ENCODE results near the gene BTNL3.

BTNL3 gene

DNA sequence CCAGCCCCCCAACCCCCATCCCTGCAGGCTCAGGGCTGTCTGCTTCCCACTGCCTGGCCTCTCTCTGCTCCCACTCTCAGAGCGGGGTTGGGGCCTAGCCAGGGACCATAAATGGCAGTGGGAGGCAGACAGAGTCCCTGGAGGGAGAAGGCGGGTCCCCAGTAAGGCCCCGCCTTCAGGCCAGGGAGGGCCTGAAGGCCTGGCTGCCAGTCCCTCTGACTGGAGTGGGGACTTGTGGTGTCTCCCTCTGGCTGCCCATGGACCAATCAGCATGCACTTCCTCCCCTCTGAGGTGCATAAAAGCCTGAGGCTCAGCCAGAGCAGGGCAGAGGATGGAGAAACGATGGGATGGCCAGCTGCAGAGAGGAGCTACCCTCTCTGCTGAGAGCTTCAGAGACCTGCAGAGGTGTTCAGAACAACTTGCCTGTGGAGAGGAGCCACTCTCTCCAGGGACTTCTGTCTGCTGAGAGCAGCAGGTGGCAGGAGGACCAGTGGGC is 48.8 kb downstream of the BTNL3 start:
- H3K9me3 ChIP-seq (ENCODE audit: insufficient read depth, low read length) = no peaks in the 10 kb centered on the region
- TF ChIP-seq, protein P1, sequence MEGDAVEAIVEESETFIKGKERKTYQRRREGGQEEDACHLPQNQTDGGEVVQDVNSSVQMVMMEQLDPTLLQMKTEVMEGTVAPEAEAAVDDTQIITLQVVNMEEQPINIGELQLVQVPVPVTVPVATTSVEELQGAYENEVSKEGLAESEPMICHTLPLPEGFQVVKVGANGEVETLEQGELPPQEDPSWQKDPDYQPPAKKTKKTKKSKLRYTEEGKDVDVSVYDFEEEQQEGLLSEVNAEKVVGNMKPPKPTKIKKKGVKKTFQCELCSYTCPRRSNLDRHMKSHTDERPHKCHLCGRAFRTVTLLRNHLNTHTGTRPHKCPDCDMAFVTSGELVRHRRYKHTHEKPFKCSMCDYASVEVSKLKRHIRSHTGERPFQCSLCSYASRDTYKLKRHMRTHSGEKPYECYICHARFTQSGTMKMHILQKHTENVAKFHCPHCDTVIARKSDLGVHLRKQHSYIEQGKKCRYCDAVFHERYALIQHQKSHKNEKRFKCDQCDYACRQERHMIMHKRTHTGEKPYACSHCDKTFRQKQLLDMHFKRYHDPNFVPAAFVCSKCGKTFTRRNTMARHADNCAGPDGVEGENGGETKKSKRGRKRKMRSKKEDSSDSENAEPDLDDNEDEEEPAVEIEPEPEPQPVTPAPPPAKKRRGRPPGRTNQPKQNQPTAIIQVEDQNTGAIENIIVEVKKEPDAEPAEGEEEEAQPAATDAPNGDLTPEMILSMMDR (IDR thresholded peaks at IDR 0.05; ENCODE audit: low read depth, low read length) = no peak
- no peak for TF ChIP-seq EZH2phosphoT487 (IDR thresholded peaks at IDR 0.05; ENCODE audit: low read depth)

DNA sequence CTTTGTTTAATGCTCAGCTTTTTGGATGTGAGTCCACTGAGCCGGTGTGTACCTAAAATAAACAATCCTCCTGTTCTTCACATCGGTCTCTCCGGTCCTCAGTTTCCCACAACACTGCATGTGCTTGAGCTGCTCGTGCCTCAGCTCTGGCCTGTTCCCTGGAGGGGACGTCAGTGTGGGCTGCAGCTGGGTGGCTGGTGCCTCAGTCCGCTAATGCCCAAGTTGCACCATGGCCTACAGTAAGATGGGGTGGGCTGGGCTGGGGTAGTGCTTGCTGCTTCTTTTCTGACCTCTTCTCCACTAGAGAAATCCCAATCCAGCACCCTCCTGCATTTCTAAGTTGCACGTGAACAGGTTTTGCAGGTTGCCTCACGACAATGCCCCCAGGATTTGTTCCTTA is 50.8 kb downstream of the BTNL3 start:
- H2AFZ ChIP-seq (ENCODE audit: low read depth, low read length) = no peak overlapping the region
- H4K20me1 ChIP-seq (ENCODE audit: insufficient read depth, low read length) = no peaks in the 10 kb centered on the region
- no peak overlapping the region for H3K4me3 ChIP-seq (ENCODE audit: low read length)
- H3K4me1 ChIP-seq (ENCODE audit: low read length) = no peaks in the 10 kb centered on the region
- H3K9me3 ChIP-seq (ENCODE audit: insufficient read depth, low read length) = no peaks in the 10 kb centered on the region
- TF ChIP-seq, protein P1 (IDR thresholded peaks at IDR 0.05; ENCODE audit: low read depth, low read length) = no peak
- TF ChIP-seq EZH2phosphoT487 (IDR thresholded peaks at IDR 0.05; ENCODE audit: low read depth) = no peak
- no peaks in the 10 kb centered on the region for H3K36me3 ChIP-seq (replicated peaks; ENCODE audit: low read depth, low read length)
- no peaks in the 10 kb centered on the region for H3K79me2 ChIP-seq (ENCODE audit: low read length)
- no peak overlapping the region for H3K4me2 ChIP-seq (ENCODE audit: low read length)
- H3K27me3 ChIP-seq (ENCODE audit: low read depth, low read length) = peaks cover 14% of the 10 kb centered on the region
- no peak overlapping the region for H3K9ac ChIP-seq (ENCODE audit: low read length)
- no peak overlapping the region for H3K27ac ChIP-seq (ENCODE audit: low read length)

More for the DNA sequence above, 48.8 kb downstream of the BTNL3 start:
- Histone ChIP-seq H3K9ac (ENCODE audit: low read length) (no peak overlapping the region), H3K4me1 (ENCODE audit: low read length) (no peaks in the 10 kb centered on the region), H2AFZ (ENCODE audit: low read depth, low read length) (no peak overlapping the region), H3K36me3 (replicated peaks; ENCODE audit: low read depth, low read length) (no peaks in the 10 kb centered on the region), H3K27me3 (ENCODE audit: low read depth, low read length) (peaks cover 12% of the 10 kb centered on the region), H3K4me2 (ENCODE audit: low read length) (no peak overlapping the region), H4K20me1 (ENCODE audit: insufficient read depth, low read length) (no peaks in the 10 kb centered on the region), H3K27ac (ENCODE audit: low read length) (no peak overlapping the region), H3K4me3 (ENCODE audit: low read length) (no peak overlapping the region), H3K79me2 (ENCODE audit: low read length) (no peaks in the 10 kb centered on the region)

DNA sequence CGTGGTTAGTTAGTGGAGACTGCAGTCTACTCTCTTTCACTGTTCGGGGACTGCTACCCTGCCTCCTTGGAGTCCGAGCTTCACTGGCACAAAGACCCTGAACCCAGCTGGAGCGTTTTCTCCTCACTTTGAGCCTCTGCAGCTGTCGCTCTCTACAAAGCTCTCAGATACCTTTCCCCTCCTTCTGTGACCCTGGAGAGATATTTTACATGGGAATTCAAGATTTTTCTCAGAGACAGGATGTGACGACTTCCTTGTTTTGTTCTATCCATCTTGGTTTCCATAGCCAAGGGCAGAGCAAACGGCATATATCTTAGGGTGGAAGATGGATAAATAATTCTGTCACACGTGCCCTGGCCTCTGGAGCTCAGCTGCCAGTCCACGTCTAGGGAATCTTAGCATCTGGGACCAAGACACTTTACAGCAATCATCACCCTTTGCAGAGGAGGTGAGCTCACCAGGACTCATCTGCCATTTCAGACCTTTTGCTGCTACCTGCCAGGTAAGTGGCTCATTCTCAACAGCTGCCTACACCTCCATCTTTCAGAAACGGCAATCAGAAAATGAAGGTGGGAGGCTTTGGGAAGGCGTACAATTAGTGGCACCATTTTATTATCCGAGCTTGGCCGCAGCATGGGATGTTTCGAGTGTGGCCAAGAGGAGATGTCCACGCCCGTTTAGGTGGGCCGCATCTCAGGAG is 51.4 kb downstream of the BTNL3 start, which contains the start of gene BTNL9:
BTNL9 (plus strand) TSS at position 336 of the 700 bp plus-strand sequence. CDS start 5,224 bp downstream, outside the sequence.
- no peaks in the 10 kb centered on the region for H3K9me3 ChIP-seq (ENCODE audit: insufficient read depth, low read length)
- TF ChIP-seq, protein P1 (IDR thresholded peaks at IDR 0.05; ENCODE audit: low read depth, low read length) = no peak
- no peak for TF ChIP-seq EZH2phosphoT487 (IDR thresholded peaks at IDR 0.05; ENCODE audit: low read depth)
- no peak within 1 kb of the TSS for H3K4me2 ChIP-seq (ENCODE audit: low read length)
- peaks cover 15% of the 10 kb centered on the region for H3K27me3 ChIP-seq (ENCODE audit: low read depth, low read length)
- H4K20me1 ChIP-seq (ENCODE audit: insufficient read depth, low read length) = no peaks in the 10 kb centered on the region
- H3K79me2 ChIP-seq (ENCODE audit: low read length) = no peaks in the 10 kb centered on the region
- no peaks in the 10 kb centered on the region for H3K4me1 ChIP-seq (ENCODE audit: low read length)
- H3K9ac ChIP-seq (ENCODE audit: low read length) = no peak within 1 kb of the TSS
- no peak within 1 kb of the TSS for H2AFZ ChIP-seq (ENCODE audit: low read depth, low read length)
- H3K27ac ChIP-seq (ENCODE audit: low read length) = no peak within 1 kb of the TSS
- H3K36me3 ChIP-seq (replicated peaks; ENCODE audit: low read depth, low read length) = no peaks in the 10 kb centered on the region
- no peak within 1 kb of the TSS for H3K4me3 ChIP-seq (ENCODE audit: low read length)

DNA sequence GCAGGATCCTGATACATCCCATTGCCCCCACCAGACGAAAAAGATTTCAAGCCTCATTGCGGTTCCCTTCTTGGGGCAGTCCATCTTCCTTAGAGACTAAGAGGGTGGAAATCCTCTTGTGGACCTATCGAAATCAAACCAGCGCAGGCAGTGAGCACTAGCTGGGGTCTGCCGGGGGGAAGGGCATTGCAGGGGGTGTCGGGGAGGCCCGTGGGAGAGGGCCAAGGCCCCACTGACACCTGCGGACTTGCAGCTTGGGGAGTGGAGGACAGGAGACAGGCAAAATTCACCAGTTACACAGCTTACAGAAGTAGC is 51.9 kb downstream of the BTNL3 start:
- no peak overlapping the region for H3K4me2 ChIP-seq (ENCODE audit: low read length)
- H3K4me3 ChIP-seq (ENCODE audit: low read length) = no peak overlapping the region

More for the DNA sequence above, 51.9 kb downstream of the BTNL3 start:
- no peaks in the 10 kb centered on the region for H4K20me1 ChIP-seq (ENCODE audit: insufficient read depth, low read length)
- no peak overlapping the region for H3K9ac ChIP-seq (ENCODE audit: low read length)
- H3K36me3 ChIP-seq (replicated peaks; ENCODE audit: low read depth, low read length) = no peaks in the 10 kb centered on the region
- no peak overlapping the region for H2AFZ ChIP-seq (ENCODE audit: low read depth, low read length)
- TF ChIP-seq, protein P1 (IDR thresholded peaks at IDR 0.05; ENCODE audit: low read depth, low read length) = no peak
- no peak for TF ChIP-seq EZH2phosphoT487 (IDR thresholded peaks at IDR 0.05; ENCODE audit: low read depth)
- no peak overlapping the region for H3K27ac ChIP-seq (ENCODE audit: low read length)
- H3K4me1 ChIP-seq (ENCODE audit: low read length) = no peaks in the 10 kb centered on the region
- no peaks in the 10 kb centered on the region for H3K9me3 ChIP-seq (ENCODE audit: insufficient read depth, low read length)
- H3K27me3 ChIP-seq (ENCODE audit: low read depth, low read length) = peaks cover 19% of the 10 kb centered on the region
- H3K79me2 ChIP-seq (ENCODE audit: low read length) = no peaks in the 10 kb centered on the region
